ENCODE data around the gene TNNT1.
"Not testable (repeated sequence)": the region's sequence is repeated elsewhere in the genome, so short reads cannot be mapped to it uniquely, and the experiment has no call there.

GRCh38 chr19:55172318-55172717 is 23.3 kb upstream of the TNNT1 start:
- TF ChIP-seq HOXA7 (CRISPR knock-in tag; IDR thresholded peaks at IDR 0.05; ENCODE audit: borderline replicate concordance); ZNF426 (tag by site-specific recombination; IDR thresholded peaks at IDR 0.05); REST (tag by site-specific recombination; IDR thresholded peaks at IDR 0.05); ZNF324 (tag by site-specific recombination; IDR thresholded peaks at IDR 0.05); GLIS1 (tag by site-specific recombination; IDR thresholded peaks at IDR 0.05); ZNF10 (tag by site-specific recombination; IDR thresholded peaks at IDR 0.05); ZNF473 (tag by site-specific recombination; IDR thresholded peaks at IDR 0.05); FEZF1 (tag by site-specific recombination; IDR thresholded peaks at IDR 0.05); ZNF571 (tag by site-specific recombination; IDR thresholded peaks at IDR 0.05); GLI4 (tag by site-specific recombination; IDR thresholded peaks at IDR 0.05); ZNF335 (tag by site-specific recombination; conservative IDR thresholded peaks at IDR 0.05); ZNF274 (IDR thresholded peaks at IDR 0.05; ENCODE audit: low read length); ZNF274 (tag by site-specific recombination; IDR thresholded peaks at IDR 0.05; ENCODE audit: borderline replicate concordance): not testable (repeated sequence)
- TF ChIP-seq, protein P1, sequence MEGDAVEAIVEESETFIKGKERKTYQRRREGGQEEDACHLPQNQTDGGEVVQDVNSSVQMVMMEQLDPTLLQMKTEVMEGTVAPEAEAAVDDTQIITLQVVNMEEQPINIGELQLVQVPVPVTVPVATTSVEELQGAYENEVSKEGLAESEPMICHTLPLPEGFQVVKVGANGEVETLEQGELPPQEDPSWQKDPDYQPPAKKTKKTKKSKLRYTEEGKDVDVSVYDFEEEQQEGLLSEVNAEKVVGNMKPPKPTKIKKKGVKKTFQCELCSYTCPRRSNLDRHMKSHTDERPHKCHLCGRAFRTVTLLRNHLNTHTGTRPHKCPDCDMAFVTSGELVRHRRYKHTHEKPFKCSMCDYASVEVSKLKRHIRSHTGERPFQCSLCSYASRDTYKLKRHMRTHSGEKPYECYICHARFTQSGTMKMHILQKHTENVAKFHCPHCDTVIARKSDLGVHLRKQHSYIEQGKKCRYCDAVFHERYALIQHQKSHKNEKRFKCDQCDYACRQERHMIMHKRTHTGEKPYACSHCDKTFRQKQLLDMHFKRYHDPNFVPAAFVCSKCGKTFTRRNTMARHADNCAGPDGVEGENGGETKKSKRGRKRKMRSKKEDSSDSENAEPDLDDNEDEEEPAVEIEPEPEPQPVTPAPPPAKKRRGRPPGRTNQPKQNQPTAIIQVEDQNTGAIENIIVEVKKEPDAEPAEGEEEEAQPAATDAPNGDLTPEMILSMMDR (tag by site-specific recombination; IDR thresholded peaks at IDR 0.05), result not testable (repeated sequence)
- TF ChIP-seq, protein P2, sequence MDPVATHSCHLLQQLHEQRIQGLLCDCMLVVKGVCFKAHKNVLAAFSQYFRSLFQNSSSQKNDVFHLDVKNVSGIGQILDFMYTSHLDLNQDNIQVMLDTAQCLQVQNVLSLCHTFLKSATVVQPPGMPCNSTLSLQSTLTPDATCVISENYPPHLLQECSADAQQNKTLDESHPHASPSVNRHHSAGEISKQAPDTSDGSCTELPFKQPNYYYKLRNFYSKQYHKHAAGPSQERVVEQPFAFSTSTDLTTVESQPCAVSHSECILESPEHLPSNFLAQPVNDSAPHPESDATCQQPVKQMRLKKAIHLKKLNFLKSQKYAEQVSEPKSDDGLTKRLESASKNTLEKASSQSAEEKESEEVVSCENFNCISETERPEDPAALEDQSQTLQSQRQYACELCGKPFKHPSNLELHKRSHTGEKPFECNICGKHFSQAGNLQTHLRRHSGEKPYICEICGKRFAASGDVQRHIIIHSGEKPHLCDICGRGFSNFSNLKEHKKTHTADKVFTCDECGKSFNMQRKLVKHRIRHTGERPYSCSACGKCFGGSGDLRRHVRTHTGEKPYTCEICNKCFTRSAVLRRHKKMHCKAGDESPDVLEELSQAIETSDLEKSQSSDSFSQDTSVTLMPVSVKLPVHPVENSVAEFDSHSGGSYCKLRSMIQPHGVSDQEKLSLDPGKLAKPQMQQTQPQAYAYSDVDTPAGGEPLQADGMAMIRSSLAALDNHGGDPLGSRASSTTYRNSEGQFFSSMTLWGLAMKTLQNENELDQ (tag by site-specific recombination; IDR thresholded peaks at IDR 0.05; ENCODE audit: low read depth), result not testable (repeated sequence)
